Suprapubic skin (tissue), 4 donors: Measurements from ENCODE around the gene PPP1R14C. TPM values are rescaled to one million over a fixed set of nuclear protein-coding genes. Genes with fewer than 3 reads are reported as not detected.

Experiments
- DNase-seq, 2 donors: peaks; one replicate each; pipeline ENCODE4 v3.0.0-alpha.2; 2019; ENCODE audit warnings: low spot score in 2 of 2
- H3K27ac ChIP-seq: fragments of 200-600 bp; sonication (generic); one replicate; pipeline ENCODE4 v1.5.1; 2019
- H3K27me3 ChIP-seq: fragments of 200-600 bp; sonication (generic); one replicate; pipeline ENCODE4 v1.5.1; 2019
- H3K36me3 ChIP-seq: fragments of 200-600 bp; sonication (generic); one replicate; pipeline ENCODE4 v1.5.1; 2019
- H3K4me1 ChIP-seq: fragments of 200-600 bp; sonication (generic); one replicate; pipeline ENCODE4 v1.5.1; 2019
- H3K4me3 ChIP-seq: fragments of 200-600 bp; sonication (generic); one replicate; pipeline ENCODE4 v1.5.1; 2019; ENCODE audit warnings: mild to moderate bottlenecking
- H3K9me3 ChIP-seq: fragments of 200-600 bp; sonication (generic); one replicate; pipeline ENCODE4 v1.5.1; 2019
- CTCF ChIP-seq, 2 donors: fragments of 200-600 bp in 1 of 2; fragments of 450-650 bp in 1 of 2; sonication (generic) in 1 of 2; IDR thresholded peaks; one replicate each; pipeline ENCODE4 v1.5.1; 2016 to 2019; ENCODE audit warnings: antibody characterized with exemption in 2 of 2, mild to moderate bottlenecking in 1 of 2, moderate library complexity in 1 of 2
- EP300 ChIP-seq: sonication (generic); formaldehyde crosslinking; IDR thresholded peaks from one replicate; pipeline ENCODE4 v1.6.1; 2017; ENCODE audit warnings: antibody characterized with exemption
- POLR2A ChIP-seq, 2 donors: fragments of 450-650 bp; IDR thresholded peaks; one replicate each; pipeline ENCODE4 v1.6.1; 2017; ENCODE audit warnings: antibody characterized with exemption in 2 of 2, mild to moderate bottlenecking in 2 of 2, moderate library complexity in 2 of 2
- POLR2AphosphoS5 ChIP-seq, 3 donors: sonication (generic); formaldehyde crosslinking; IDR thresholded peaks; one replicate each; pipeline ENCODE4 v1.6.1; 2017; ENCODE audit warnings: antibody characterized with exemption in 3 of 3
- WGBS: methylation state at CpG from one replicate; pipeline ENCODE4 v1.1.5; 2018; 5-methylcytosine and 5-hydroxymethylcytosine counted together
- total RNA-seq, 4 donors: library from RNA; depleted of rRNA; stranded (reverse); fragments of >200 nt; gene quantifications; one replicate each; pipeline ENCODE4 v1.1.0, GENCODE V29; 2016

Gene PPP1R14C
- total RNA-seq, 4 donors from 2014 or later = 44.3 to 104 (median 88.8) TPM

DNA sequence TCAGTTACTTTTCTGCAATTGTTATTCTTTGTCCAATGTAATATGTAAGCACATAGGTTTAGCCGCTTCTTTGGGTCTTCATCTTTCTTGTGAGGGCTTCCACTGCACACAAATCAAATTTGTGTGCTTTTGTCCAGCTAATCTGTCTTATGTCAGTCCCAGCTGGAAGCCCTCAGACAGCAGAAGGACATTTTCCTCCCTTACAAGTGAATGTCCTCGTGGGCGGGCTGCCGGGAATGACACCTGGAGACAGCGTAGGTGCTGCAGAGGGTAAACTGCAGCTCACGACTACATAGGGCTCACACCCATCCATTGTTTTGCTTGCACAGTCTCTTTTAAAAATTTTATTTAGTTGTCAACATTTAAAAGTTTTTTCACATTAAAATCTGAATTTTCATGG is 24.6 kb upstream of the PPP1R14C start:
- Histone ChIP-seq H3K27me3 (peaks cover 3% of the 10 kb centered on the region), H3K9me3 (no peaks in the 10 kb centered on the region), H3K36me3 (no peaks in the 10 kb centered on the region), H3K4me1 (no peaks in the 10 kb centered on the region), H3K27ac (no peak overlapping the region), H3K4me3 (no peak overlapping the region)
- TF ChIP-seq CTCF (IDR thresholded peaks at IDR 0.05) = no peak
- TF ChIP-seq POLR2AphosphoS5 (IDR thresholded peaks at IDR 0.05) = no peak
- no peak for TF ChIP-seq POLR2A (IDR thresholded peaks at IDR 0.05)
- TF ChIP-seq EP300 = no peak
- no peak for DNase-seq
- WGBS = 92% methylated on average over 6 of the region's 6 CpGs

DNA sequence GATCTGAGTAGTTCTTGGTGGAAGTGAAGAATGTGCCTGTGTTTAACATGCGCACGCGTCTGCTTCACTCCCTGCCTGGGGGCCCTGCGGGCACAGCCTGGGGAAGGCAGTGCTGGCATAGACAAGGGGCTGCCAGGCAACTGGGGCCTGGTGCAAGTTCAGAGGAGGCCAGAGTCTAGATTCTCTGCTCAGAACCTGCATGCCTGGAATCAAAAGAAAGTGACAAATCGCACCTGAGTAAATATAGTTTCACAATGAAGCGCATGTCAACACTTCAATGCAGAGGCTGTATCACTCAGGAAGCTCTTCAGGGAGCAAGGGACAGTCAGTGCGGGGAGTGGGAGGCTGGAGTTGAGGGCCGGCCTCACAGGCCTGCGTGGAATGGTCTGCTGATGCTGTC is 24.2 kb upstream of the PPP1R14C start:
- no peak for DNase-seq
- Histone ChIP-seq H3K9me3 (no peaks in the 10 kb centered on the region), H3K4me3 (no peak overlapping the region), H3K36me3 (no peaks in the 10 kb centered on the region), H3K27me3 (peaks cover 3% of the 10 kb centered on the region), H3K27ac (no peak overlapping the region), H3K4me1 (no peaks in the 10 kb centered on the region)
- WGBS = 87% methylated on average over 9 of the region's 9 CpGs
- no peak for TF ChIP-seq POLR2AphosphoS5 (IDR thresholded peaks at IDR 0.05)
- TF ChIP-seq EP300 = no peak
- no peak for TF ChIP-seq CTCF (IDR thresholded peaks at IDR 0.05)
- TF ChIP-seq POLR2A (IDR thresholded peaks at IDR 0.05) = no peak

GRCh38 chr6:150119173-150119572 is 23.7 kb upstream of the PPP1R14C start:
- peaks cover 4% of the 10 kb centered on the region for H3K27me3 ChIP-seq
- DNase-seq = no peak
- no peak overlapping the region for H3K4me3 ChIP-seq
- no peak for TF ChIP-seq POLR2AphosphoS5 (IDR thresholded peaks at IDR 0.05)
- TF ChIP-seq POLR2A (IDR thresholded peaks at IDR 0.05) = no peak
- TF ChIP-seq CTCF (IDR thresholded peaks at IDR 0.05) = no peak
- TF ChIP-seq EP300 = no peak
- no peaks in the 10 kb centered on the region for H3K4me1 ChIP-seq
- H3K9me3 ChIP-seq = no peaks in the 10 kb centered on the region
- H3K27ac ChIP-seq = no peak overlapping the region
- WGBS = 36% methylated on average over 7 of the region's 7 CpGs
- no peaks in the 10 kb centered on the region for H3K36me3 ChIP-seq

GRCh38 chr6:150123645-150124044 is 19.2 kb upstream of the PPP1R14C start:
- H3K4me1 ChIP-seq = no peaks in the 10 kb centered on the region
- peaks cover 4% of the 10 kb centered on the region for H3K27me3 ChIP-seq
- H3K9me3 ChIP-seq = no peaks in the 10 kb centered on the region
- no peak overlapping the region for H3K4me3 ChIP-seq
- no peak for DNase-seq
- 82% methylated on average over 7 of the region's 7 CpGs for WGBS
- no peak overlapping the region for H3K27ac ChIP-seq
- H3K36me3 ChIP-seq = no peaks in the 10 kb centered on the region
- no peak for TF ChIP-seq EP300
- no peak for TF ChIP-seq POLR2A (IDR thresholded peaks at IDR 0.05)
- no peak for TF ChIP-seq CTCF (IDR thresholded peaks at IDR 0.05)
- TF ChIP-seq POLR2AphosphoS5 (IDR thresholded peaks at IDR 0.05) = no peak

DNA sequence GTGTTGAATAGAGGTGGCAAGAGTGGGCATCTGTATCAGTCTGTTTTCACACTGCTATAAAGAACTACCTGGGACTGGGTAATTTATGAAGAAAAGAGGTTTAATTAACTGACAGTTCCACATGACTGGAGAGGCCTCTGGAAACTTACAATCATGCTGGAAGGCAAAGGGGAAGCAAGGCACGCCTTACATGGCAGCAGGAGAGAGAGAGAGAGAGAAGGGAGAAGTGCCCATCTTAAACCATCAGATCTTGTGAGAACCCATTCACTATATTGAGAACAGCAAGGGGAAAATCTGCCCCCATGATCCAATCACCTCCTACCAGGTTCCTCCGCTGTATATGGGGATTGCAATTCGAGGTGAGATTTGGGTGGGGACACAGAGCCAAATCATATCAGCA is 18.6 kb upstream of the PPP1R14C start:
- Histone ChIP-seq H3K9me3 (no peaks in the 10 kb centered on the region), H3K4me1 (no peaks in the 10 kb centered on the region), H3K36me3 (no peaks in the 10 kb centered on the region), H3K27ac (no peak overlapping the region), H3K27me3 (peaks cover 4% of the 10 kb centered on the region), H3K4me3 (no peak overlapping the region)
- WGBS = 88% methylated on average over 3 of the region's 3 CpGs
- TF ChIP-seq POLR2A (IDR thresholded peaks at IDR 0.05) (no peak), EP300 (no peak), POLR2AphosphoS5 (IDR thresholded peaks at IDR 0.05) (no peak), CTCF (IDR thresholded peaks at IDR 0.05) (no peak)
- no peak for DNase-seq
